GM21717 (cell line): Measurements from ENCODE around the gene SLPI.

Experiments used
- ATAC-seq: cut with Tn5 transposase; IDR thresholded peaks from one replicate; pipeline ENCODE4 v1.9.1; 2021; ENCODE audit warnings: mild to moderate bottlenecking, moderate library complexity; ENCODE audit not compliant: unreplicated experiment

Gene SLPI, protein sequence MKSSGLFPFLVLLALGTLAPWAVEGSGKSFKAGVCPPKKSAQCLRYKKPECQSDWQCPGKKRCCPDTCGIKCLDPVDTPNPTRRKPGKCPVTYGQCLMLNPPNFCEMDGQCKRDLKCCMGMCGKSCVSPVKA

DNA sequence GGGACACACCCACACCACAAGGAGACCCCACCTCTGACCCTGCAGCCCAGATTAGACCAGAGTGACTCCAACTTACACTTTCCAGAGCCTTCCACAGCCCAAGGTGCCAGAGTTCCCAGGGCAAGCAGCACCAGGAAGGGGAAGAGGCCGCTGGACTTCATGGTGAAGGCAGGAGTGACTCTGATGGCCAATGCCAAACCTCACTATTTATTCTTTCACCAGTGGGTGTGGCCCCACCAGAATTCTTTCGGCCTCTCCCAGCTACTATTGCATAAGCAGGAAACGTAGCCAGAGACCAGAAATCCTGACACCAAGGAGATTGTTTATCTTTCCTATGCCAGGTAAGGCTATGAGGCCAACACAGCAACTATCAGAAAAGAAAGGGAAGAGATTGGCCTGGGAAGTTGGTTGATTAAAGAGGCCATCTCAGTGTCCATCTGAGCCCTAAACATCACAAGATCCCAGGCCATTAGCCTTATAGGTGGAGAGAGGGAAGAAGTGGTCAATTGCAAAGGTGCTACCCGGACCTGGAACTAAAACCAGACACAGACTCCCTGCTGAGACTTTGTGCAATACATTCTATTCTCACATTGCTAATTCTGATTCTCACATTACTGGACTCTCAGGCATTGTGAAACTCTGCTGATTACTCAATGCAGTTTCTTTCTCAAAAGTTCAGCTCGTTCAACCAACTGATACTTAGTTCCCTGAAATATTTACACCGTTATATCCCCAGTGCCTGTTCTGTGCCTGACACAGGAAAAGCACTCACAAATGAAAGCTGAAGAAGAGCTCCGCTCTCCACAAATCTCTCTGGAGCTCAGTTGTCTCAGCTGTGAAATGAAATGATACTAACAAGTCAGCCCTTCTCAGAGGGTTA is at the start of gene SLPI:
Gene SLPI, minus strand, starts transcription at position 182 of the 880 bp plus-strand sequence. Its CDS starts 21 bp downstream, at position 161.
- ATAC-seq, result no peak

DNA sequence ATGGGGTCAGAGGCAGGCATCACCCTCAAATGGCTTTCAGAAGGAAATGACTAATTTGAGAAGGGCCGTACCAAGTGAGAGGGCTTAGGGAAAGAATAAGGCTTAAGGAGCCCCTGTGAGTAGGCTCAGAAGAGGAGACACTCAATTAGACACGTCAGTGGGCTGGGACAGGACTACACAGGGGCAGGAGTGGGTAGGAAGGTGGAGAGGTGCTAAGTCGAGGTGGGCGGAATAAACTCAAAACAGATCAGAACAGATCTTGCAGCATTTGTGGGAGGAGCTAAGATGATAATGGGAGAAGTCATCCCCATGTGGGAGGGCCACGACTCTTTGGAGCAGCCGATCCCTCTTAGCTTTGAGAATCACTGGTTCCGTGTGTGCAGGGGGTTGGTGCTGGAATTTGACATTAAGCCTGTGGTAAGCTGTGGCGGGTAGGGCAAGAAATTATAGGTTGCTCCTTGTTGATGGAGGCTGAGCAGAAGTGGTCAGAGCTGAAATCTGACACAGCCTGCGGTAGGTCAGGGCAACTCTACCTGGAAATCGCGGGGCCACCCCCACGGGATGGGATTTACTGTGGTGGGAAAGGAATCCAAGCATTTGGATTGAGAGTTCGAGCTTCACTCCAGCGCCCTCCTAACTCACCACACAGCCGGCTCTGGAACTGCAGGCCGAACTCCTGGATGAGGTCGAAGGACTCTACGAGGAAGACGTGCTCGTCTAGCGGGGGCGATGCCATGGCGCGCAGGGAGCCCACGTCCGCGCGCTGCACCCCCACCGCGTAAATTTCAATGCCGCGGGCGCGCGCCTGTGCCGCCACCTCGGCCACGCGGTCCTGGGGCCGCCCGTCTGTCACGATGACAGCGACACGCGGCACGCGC is 49.5 kb upstream of the SLPI start:
- ATAC-seq, result no peak

DNA sequence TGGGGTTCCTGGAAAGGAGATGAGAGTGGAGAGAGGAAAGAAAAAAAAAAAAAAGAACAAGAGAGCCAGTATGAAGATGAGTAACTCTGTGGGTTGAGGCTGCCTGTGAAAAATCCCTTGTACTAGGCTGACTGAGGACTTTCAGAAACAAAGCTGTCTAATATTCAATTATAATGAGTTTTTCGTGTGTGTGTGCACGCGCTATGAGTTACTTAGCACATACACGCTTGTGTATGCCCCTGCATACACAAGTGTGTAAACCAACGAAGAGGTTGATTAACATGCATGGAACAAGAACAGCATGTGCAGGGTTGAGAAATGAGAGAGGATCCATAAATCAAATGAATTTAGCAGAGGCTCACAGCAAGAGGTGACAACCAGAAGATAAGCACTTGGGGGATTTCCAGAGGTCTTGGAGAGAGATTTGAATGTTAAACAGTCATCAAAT is 47.5 kb upstream of the SLPI start:
- ATAC-seq, result no peak

DNA sequence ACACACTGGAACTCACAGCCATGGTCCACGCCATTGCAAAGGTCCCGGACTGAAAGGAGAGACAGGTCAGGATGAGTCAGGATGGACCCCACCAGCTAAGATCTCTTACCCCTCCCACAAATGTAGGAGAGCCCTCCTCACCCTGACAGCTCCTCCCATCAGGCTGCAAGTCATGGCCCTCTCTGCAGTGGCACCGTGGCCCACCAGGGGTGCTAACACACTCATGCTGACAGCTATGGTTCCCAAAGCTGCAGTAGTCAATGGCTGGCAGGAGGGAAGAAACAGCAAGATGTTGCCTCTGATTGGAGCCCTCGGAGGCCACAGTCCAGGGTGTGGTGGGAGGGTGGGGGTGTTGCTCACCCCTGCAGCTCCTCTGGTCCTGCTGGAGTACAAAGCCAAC is 46.6 kb upstream of the SLPI start:
- ATAC-seq, result no peak

DNA sequence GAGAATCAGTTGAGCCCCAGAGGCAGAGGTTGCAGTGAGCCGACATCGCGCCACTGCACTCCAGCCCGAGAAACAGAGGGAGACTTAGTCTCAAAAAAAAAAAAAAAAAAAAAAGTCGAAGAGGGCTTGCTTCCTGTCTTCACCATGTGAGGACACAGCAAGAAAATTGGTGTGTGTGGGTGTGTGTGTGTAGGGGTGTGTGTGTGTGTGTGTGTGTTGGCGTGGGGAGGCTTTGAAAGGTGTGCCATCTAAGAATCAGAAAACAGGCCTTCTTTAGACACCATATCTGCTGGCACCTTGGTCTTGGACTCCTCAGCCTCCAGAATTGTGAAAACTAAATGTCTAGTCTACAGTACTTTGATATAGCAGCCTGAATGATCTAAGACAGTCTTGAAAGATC is 45.4 kb upstream of the SLPI start:
- ATAC-seq, result no peak

DNA sequence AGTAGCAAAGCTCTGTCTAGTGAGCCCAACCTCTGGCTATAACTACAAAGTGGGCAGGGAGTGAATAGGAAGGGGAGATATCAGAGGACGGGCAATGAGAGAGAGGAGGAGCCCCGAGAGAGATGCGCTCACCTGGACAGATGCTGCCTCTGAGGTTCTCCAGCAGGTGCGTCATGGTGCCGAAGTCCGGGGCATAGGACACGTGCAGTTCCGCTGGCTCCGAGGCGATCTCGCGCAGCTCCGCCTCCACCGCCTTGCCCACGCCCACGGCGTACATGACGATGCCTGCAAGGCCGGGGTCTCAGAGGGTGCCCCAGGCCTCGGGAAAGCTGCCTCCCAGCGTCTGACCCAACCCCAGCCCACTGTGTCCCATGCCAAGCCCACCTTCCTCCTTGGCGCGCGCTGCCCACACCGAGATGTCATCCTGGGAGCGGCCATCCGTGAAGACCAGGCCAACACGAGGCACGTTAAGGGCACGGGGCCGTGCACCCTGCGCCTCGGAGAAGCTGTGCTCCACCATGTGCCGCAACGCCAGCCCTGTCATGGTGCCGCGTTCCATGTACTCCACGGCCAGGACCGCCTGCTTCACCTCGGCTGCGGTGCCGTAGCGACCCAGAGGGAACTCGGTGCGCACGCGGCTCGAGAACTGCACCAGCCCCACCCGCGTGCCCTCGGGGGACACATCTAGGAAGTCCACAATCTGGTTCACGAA is 43.6 kb upstream of the SLPI start:
- no peak for ATAC-seq

DNA sequence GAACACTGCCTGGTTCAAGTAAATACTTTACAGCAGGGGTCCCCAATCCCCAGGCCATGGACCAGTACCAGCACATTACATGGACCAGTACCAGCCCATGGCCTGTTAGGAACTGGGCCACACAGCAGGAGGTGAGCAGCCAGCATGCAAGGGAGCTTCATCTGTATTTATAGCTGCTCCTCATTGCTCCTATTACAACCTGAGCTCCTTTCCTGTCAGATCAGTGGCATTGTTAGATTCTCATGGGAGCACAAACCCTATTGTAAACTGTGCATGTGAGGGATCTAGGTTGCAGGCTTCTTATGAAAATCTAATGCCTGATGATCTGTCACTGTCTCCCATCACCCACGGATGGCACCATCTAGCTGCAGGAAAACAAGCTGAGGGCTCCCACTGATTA is 40.3 kb upstream of the SLPI start:
- no peak for ATAC-seq

DNA sequence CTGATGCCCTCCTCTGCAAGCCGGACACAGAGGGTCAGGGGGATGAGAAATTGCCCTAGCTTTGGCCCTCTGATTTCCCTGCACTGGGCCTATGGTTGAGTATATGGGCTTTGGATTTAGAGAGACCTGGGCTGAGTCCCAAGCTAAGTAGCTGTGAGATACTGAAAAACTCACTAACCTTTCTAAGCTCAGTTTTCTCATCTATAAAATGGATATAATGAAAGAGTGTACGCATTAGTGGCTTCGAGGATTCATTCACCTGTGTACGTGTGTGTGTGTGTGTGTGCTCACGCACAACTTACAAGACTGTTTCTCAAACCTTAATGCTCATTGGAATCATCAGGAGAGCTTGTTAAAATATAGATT is 39.6 kb upstream of the SLPI start:
- no peak for ATAC-seq

DNA sequence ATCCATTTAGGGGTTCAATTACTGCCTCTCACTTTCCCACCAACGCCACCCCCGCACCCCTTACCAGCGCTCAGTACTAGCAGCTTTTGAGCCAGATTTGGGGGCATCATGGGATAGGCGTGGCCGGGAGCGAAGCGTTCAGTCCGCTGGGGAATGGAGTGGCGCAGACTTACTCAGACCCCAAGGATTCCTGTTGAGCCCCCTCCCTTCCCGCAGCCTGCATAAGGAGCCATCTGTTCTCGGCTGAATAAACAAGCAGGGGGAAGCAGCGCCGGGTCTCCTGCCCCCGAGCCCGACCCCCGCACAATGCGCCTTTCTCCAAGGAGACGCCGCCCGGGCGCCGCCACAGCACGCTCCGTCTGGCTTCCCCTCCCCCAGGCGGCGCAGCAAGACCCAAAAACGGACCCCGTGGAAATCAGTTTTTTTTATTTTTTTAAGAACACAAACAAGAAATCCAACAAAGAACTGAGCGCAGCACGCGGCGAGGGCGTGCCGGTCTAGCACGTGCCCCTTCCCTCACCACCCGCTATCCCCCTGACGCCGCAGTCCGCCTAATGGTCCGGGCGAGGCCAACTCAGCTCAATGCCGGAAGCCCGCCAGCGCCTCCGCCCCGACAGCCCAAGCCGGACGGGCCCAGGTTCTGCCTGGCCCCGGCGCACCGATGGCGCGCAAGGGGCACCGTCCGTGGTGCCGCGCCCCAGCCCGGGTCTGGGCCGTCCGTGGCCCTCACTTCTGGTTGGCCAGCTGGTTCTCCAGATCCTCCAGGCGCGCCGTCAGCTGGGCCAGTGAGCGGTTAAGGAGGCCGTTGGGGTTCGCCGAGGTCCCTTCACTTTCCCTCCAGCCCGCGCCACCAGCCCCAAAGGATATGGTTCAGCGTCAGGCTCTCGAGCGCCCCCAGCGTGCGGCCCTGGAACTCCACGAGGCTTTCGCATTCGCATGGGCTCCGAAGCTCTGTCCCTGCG is 39.0 kb upstream of the SLPI start:
- ATAC-seq, result no peak

DNA sequence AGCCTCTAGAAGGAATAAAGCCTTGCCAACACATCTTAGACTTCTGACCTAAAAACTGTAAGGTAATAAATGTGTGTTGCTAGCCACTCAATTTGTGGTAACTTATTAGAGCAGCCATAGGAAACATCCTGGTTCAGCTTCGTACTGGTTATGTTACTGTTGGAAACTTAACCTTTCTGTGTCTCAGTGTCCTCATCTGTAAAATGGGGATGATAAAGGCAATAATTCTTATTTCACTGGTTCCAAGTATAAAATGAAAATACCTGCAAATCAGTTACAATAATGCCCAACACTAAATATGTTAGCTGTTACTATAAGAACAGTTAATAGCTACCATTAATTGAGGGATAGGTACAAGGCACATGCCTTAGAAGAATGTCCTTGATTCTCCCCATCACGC is 38.0 kb upstream of the SLPI start:
- ATAC-seq, result no peak

DNA sequence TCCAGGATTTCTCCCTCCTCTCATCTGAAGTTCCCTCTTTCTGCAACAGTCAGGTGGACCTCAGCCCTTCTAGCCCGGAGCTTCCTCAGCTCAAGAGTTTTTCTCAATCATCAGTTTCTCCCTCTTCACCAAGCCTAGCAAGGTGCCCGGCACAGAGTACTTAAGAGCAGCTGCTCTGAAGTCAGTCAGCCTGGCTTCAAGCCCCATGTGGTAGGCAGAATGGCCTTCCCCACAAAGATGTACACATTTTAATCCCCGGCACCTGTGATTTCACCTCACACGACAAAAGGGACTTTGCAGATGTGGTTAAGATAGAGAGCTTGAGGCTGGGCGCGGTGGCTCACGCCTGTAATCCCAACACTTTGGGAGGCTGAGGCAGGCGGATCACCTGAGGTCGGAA is 37.2 kb upstream of the SLPI start:
- no peak for ATAC-seq

DNA sequence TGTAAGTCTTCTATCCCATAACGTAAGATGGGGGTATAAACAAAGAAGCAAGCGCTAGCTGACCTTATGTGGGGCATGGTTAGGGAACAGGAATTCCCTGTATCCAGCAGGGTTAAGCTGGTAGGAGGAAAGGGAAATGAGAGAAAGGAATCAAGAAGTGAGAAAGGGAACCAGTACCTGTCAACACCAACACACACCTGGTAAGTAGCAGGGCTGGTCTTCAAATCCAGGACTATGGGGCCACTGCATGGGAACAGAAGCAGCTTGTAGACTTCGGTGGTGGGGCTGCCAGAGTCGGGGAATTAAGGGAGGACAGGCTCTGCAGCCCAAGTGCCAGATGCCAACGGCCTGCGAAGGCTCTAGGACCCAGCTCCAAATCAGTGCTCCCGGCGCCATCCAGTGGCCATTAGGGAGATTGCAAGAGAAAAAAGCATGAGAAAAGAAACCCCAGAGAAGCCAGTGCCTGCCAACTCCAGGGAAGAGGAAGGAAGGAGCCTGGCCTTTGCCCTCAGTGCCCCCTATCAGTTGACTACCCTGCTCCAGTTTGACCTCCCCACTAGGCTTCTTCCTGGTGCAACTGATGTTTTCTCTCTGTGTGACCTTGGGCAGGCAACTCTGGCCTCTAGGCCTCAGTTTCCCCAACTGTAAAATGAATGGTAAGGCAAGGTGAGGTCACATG is 36.5 kb upstream of the SLPI start:
- no peak for ATAC-seq

DNA sequence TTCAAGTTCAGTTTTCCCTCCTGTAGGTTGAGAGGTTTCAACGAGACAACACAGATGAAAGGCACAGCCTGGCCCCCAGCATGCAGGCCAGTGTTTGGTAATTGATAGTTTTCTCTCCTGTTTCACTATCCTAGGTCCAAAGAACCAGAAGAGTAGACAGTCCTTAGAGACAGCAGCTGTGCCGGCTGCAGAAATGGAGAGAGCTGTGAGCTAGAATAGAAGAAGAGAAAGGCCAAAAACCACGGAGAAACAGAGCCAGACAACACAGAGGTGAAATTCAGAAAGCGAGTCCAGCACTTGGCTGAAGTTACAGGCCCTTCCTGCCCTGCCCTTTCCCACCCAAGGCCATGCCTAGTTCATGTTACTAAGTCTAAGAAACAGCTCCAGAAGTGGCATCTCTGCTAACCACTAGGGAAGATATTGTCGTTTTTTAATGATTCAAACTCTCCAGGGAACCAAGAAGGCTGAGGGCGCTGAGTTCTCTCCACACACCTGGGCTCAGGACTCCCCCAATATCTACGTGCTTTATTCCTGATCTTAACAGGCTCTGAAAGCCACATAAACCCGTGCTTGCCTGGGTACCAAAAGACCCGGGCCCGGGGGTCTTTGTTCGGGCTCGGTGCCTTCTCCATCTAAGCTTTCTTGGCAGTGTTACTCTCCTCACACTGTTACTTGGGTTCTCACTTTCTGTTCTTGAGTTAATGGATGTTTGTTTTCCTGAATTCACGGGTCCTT is 35.7 kb upstream of the SLPI start:
- ATAC-seq, result no peak

DNA sequence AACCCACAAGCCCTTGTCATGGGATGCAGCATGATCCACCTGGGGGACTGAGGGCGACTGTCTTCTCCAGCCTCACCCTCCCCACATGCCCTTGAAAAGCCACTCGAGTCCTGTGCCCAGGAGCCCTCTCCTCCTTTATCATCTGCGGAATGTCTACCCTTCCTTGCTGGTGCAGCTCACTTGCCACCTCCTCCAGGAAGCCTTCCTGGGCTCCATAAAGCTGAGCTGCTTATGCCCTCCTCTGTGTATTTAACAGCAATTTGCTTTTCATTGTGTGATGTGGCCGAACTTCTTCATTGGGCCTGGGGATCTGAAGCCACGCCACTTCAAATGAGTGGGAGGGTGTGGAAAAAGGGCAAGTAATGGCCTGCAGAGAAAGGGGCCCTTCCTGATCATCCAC is 34.5 kb upstream of the SLPI start:
- ATAC-seq, result no peak

DNA sequence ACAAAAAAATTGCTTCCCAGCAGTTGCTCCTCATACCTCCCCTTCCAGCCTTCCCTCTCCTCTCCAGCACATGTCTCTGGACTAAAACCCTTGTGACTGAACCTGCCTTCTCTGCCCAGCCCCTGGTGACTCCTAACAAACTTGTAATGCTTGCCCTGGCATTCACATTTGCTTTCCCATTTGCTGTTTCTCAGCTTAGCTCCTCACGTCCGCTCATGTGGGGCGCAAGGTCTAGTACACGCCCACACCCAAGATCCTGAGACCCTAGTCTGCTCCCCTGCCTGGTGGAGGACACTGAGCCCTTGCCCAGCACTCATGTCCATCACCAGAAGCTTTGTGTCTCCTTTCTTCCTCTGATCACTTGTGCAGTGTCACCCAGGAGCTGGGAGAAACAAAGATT is 34.0 kb upstream of the SLPI start:
- ATAC-seq, result no peak

DNA sequence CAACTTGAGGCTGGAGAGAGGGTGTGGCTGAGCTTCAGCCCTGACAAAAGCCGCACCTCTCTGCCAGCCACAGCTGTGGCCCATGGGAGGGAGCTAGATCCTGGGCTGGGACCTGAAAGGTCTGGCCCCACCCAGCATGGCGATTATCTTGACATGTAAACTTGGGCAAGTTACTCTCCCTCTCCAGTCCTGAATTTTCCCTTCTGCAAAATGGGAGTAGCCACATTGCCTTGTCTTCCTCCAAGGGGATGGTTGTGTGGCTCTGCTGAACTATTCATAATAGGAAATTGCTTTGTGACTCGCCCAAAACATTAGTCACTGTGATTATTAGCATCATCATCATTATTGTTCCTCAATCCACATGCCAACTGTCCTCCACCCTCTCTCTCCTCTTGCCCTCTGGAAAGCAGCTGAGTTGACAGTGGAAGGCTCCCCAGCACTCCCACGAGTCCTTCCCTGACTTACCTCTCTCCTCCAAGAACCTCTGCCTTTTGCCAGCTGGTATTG is 29.2 kb upstream of the SLPI start:
- no peak for ATAC-seq

DNA sequence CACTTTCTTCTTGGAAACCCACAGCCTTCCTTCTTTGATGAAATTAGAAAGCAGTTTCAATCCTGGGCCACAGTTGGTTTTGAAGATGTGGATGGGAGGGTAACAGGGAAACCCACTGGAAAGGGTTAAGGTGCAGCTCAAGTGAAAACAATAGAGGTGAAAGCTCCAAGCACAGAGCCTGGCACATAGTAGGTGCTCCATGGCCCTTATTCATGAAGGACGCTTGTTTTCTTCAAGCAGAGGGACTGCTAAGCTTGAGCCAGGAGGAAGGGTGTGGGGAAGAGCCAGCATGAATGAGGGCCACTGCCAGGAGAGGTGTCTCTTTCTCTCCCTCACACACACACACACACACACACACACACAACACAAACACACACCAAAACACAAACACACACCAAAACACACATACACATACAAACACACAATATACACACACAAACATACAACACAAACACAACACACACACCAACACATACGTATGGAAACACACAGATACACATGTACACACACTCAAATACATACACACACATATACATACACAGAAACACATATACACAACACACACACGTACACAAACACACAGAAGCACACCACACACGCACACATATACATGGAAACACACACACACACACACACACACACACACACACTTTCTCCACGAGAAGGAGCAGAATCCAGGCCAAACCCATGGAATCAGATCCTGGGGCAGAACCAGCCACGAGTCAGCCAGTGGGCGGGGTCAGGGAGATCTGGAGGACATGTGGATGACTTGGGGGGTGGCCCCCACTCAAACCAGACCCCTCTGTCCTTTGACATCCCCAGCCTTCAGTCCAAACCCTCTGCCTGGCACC is 28.6 kb upstream of the SLPI start:
- ATAC-seq, result no peak

DNA sequence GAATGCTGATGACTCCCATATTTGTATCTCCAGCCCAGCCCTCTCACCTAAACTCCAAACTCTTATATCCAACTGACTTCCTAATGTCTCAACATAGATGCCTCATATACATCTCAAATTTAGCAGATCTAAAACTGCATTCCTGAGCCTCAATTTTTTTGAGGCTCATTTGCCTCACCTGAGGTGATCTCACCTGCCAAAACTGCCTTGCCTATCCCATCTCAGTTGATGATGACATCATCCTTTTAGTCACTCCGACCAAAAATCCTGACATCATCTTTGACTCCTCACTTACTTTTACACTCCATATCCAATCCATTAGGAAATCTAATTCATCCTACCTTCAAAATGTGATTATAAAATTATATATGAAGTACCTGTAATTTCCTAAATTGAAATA is 25.6 kb upstream of the SLPI start:
- ATAC-seq, result no peak
